Astrocyte of the cerebellum (primary cell): ENCODE data around the gene CFAP161.

Experiments
- DNase-seq: peaks from one replicate; pipeline ENCODE4 v3.0.0-alpha.2; 2011; ENCODE audit warnings: low read depth
- H3K4me3 ChIP-seq: 2 replicates; pipeline ENCODE4 v1.5.1; 2011; ENCODE audit warnings: mild to moderate bottlenecking, low read depth, low read length, moderate library complexity
- CTCF ChIP-seq: IDR thresholded peaks from 2 replicates; pipeline ENCODE4 v1.5.1; 2012; ENCODE audit warnings: low read length, low read depth, moderate library complexity, mild to moderate bottlenecking; ENCODE audit errors: missing control alignments
- in situ Hi-C: cut with HindIII; loops from 2 replicates; pipeline ENCODE4 v1.10.0; 2017; ENCODE audit warnings: low sequenced_read_pairs

The CFAP161 gene

GRCh38 chr15:81088470-81089013 is 45.5 kb upstream of the CFAP161 start:
- TF ChIP-seq CTCF = no peak
- in situ Hi-C loops = no loop called here
- no peak overlapping the region for H3K4me3 ChIP-seq
- no peak for DNase-seq

GRCh38 chr15:81091889-81092558 is 42.0 kb upstream of the CFAP161 start:
- H3K4me3 ChIP-seq = no peak overlapping the region
- in situ Hi-C loops = no loop called here
- TF ChIP-seq CTCF = no peak
- DNase-seq = peak; percentile 79

GRCh38 chr15:81092559-81092902 is 41.5 kb upstream of the CFAP161 start:
- DNase-seq = no peak
- no peak for TF ChIP-seq CTCF
- no peak overlapping the region for H3K4me3 ChIP-seq
- in situ Hi-C loops = no loop called here

- H3K4me3 ChIP-seq = no peak overlapping the region
- DNase-seq = no peak
- TF ChIP-seq CTCF = no peak
- in situ Hi-C loops = no loop called here
These were observed 40.1 kb upstream of the CFAP161 start for GRCh38 chr15:81093961-81094360.

- no peak overlapping the region for H3K4me3 ChIP-seq
- no peak for TF ChIP-seq CTCF
- in situ Hi-C loops = no loop called here
- no peak for DNase-seq
These were observed 38.2 kb upstream of the CFAP161 start for GRCh38 chr15:81095690-81096365.

- DNase-seq = no peak
- TF ChIP-seq CTCF = no peak
- H3K4me3 ChIP-seq = no peak overlapping the region
- in situ Hi-C loops = no loop called here
These were observed 37.7 kb upstream of the CFAP161 start for GRCh38 chr15:81096398-81096797.
